HepG2 (cell line): ENCODE results near the gene NFE2L2. TPM values are rescaled to one million over a fixed set of nuclear protein-coding genes. Genes with fewer than 3 reads are reported as not detected.

Experiments
- CCAR2 ChIP-seq: fragments of 200-400 bp; formaldehyde crosslinking; optimal IDR thresholded peaks from 2 replicates; pipeline ENCODE3; 2018; ENCODE audit warnings: low read depth, mild to moderate bottlenecking, low read length, moderate library complexity
- ETV5 ChIP-seq: IDR thresholded peaks from 2 replicates; pipeline ENCODE4 v1.6.1; 2018; ENCODE audit warnings: missing biosample characterization, missing genetic modification reagents, inconsistent platforms, borderline replicate concordance
- FIP1L1 ChIP-seq: fragments of 200-400 bp; formaldehyde crosslinking; IDR thresholded peaks from 2 replicates; pipeline ENCODE4 v1.6.1; 2018; ENCODE audit warnings: low read depth, mild to moderate bottlenecking, low read length, moderate library complexity, borderline replicate concordance; ENCODE audit not compliant: insufficient read depth
- HES4 ChIP-seq: sonication (generic); formaldehyde crosslinking; IDR thresholded peaks from 2 replicates; pipeline ENCODE4 v1.9.0; 2021; ENCODE audit warnings: mild to moderate bottlenecking, missing genetic modification reagents, borderline replicate concordance
- POGZ ChIP-seq: sonication (generic); formaldehyde crosslinking; IDR thresholded peaks from 2 replicates; pipeline ENCODE4 v1.4.0; 2020; ENCODE audit warnings: mild to moderate bottlenecking, missing genetic modification reagents
- PPARG ChIP-seq: conservative IDR thresholded peaks from 2 replicates; pipeline ENCODE4 v1.6.1; 2016; ENCODE audit warnings: missing biosample characterization, missing genetic modification reagents
- SP140L ChIP-seq: sonication (generic); formaldehyde crosslinking; IDR thresholded peaks from 2 replicates; pipeline ENCODE4 v1.4.0; 2020; ENCODE audit warnings: missing genetic modification reagents, borderline replicate concordance
- ZBTB46 ChIP-seq: sonication (generic); formaldehyde crosslinking; IDR thresholded peaks from 2 replicates; pipeline ENCODE4 v1.4.0; 2020; ENCODE audit warnings: mild to moderate bottlenecking, missing genetic modification reagents, borderline replicate concordance
- ZGPAT ChIP-seq: IDR thresholded peaks from 2 replicates; pipeline ENCODE4 v1.6.1; 2016; ENCODE audit warnings: mild to moderate bottlenecking
- ZNF143 ChIP-seq: sonication (generic); formaldehyde crosslinking; IDR thresholded peaks from 2 replicates; pipeline ENCODE4 v1.4.0; 2020; ENCODE audit warnings: missing genetic modification reagents
- ZNF17 ChIP-seq: sonication (generic); formaldehyde crosslinking; IDR thresholded peaks from 2 replicates; pipeline ENCODE4 v1.5.0; 2020; ENCODE audit warnings: mild to moderate bottlenecking, missing genetic modification reagents
- ZNF225 ChIP-seq: sonication (generic); formaldehyde crosslinking; IDR thresholded peaks from 2 replicates; pipeline ENCODE4 v1.4.0; 2020; ENCODE audit warnings: mild to moderate bottlenecking, missing genetic modification reagents
- polyA plus RNA-seq, 8 experiments: library from polyadenylated mRNA; depleted of rRNA in 3 of 8; stranded (reverse) in 7 of 8; unstranded in 1 of 8; fragments of >200 nt; fragmentation: Illumina TruSeq in 4 of 8; extraction: Trizol in 4 of 8; gene quantifications; 2 replicates each; pipeline versions ENCODE4 v1.2.1 to v1.2.3, GENCODE V29; 2011 to 2016; ENCODE audit warnings: low read depth in 4 of 8, missing spikeins in 1 of 8, mixed read lengths in 1 of 8; ENCODE audit not compliant: insufficient read depth in 1 of 8
- total RNA-seq, 5 experiments: library from RNA; depleted of rRNA; stranded (reverse); fragments of >200 nt; fragmentation: Illumina TruSeq; extraction: Trizol; gene quantifications; 2 replicates each; pipeline ENCODE4 v1.2.3, GENCODE V29; 2016; ENCODE audit warnings: low read depth in 1 of 5
- TF ChIP-seq, protein P1 (sequence below): sonication (generic); formaldehyde crosslinking; IDR thresholded peaks from 2 replicates; pipeline ENCODE4; 2020; ENCODE audit warnings: missing genetic modification reagents, mild to moderate bottlenecking, borderline replicate concordance
- TF ChIP-seq, protein P2 (sequence below): sonication (generic); formaldehyde crosslinking; IDR thresholded peaks from 2 replicates; pipeline ENCODE4 v1.8.0; 2022; ENCODE audit warnings: mild to moderate bottlenecking, missing genetic modification reagents, moderate library complexity
- TF ChIP-seq, protein P3 (sequence below): IDR thresholded peaks from 2 replicates; pipeline ENCODE4 v1.6.1; 2012; ENCODE audit warnings: low read length, improper control_type of control experiment
- TF ChIP-seq, protein P4 (sequence below): sonication (generic); formaldehyde crosslinking; IDR thresholded peaks from 2 replicates; pipeline ENCODE4 v1.8.1; 2023; ENCODE audit warnings: missing genetic modification reagents, mild to moderate bottlenecking, borderline replicate concordance

NFE2L2 gene
- total and polyA plus RNA-seq, 2 of the 13 experiments (the other 11 are each of a cell fraction or from before 2014, with no cell fraction given), result 84.6 to 215 TPM

- TF ChIP-seq, protein P1, sequence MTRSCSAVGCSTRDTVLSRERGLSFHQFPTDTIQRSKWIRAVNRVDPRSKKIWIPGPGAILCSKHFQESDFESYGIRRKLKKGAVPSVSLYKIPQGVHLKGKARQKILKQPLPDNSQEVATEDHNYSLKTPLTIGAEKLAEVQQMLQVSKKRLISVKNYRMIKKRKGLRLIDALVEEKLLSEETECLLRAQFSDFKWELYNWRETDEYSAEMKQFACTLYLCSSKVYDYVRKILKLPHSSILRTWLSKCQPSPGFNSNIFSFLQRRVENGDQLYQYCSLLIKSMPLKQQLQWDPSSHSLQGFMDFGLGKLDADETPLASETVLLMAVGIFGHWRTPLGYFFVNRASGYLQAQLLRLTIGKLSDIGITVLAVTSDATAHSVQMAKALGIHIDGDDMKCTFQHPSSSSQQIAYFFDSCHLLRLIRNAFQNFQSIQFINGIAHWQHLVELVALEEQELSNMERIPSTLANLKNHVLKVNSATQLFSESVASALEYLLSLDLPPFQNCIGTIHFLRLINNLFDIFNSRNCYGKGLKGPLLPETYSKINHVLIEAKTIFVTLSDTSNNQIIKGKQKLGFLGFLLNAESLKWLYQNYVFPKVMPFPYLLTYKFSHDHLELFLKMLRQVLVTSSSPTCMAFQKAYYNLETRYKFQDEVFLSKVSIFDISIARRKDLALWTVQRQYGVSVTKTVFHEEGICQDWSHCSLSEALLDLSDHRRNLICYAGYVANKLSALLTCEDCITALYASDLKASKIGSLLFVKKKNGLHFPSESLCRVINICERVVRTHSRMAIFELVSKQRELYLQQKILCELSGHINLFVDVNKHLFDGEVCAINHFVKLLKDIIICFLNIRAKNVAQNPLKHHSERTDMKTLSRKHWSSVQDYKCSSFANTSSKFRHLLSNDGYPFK (CRISPR knock-in tag), result peak; percentile 26; the same call in 1 of the 2 replicates
- TF ChIP-seq ZBTB46 (CRISPR knock-in tag) (no peak), PPARG (CRISPR knock-in tag) (peak; percentile 54; the same call in 1 of the 2 replicates), FIP1L1 (no peak), HES4 (CRISPR knock-in tag) (peak; percentile 85), ETV5 (CRISPR knock-in tag) (peak; percentile 94), ZNF17 (CRISPR knock-in tag) (peak; percentile 73; the same call in 1 of the 2 replicates), ZNF225 (CRISPR knock-in tag) (peak; percentile 70; the same call in 1 of the 2 replicates), SP140L (CRISPR knock-in tag) (peak; percentile 64; the same call in 1 of the 2 replicates), ZGPAT (CRISPR knock-in tag) (peak; percentile 90; the same call in 1 of the 2 replicates), CCAR2 (no peak), ZNF143 (CRISPR knock-in tag) (peak; percentile 59; the same call in 1 of the 2 replicates), POGZ (CRISPR knock-in tag) (peak; percentile 84)
- TF ChIP-seq, protein P2, sequence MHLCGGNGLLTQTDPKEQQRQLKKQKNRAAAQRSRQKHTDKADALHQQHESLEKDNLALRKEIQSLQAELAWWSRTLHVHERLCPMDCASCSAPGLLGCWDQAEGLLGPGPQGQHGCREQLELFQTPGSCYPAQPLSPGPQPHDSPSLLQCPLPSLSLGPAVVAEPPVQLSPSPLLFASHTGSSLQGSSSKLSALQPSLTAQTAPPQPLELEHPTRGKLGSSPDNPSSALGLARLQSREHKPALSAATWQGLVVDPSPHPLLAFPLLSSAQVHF (CRISPR knock-in tag), result peak; percentile 81; the same call in 1 of the 2 replicates
- TF ChIP-seq, protein P3, sequence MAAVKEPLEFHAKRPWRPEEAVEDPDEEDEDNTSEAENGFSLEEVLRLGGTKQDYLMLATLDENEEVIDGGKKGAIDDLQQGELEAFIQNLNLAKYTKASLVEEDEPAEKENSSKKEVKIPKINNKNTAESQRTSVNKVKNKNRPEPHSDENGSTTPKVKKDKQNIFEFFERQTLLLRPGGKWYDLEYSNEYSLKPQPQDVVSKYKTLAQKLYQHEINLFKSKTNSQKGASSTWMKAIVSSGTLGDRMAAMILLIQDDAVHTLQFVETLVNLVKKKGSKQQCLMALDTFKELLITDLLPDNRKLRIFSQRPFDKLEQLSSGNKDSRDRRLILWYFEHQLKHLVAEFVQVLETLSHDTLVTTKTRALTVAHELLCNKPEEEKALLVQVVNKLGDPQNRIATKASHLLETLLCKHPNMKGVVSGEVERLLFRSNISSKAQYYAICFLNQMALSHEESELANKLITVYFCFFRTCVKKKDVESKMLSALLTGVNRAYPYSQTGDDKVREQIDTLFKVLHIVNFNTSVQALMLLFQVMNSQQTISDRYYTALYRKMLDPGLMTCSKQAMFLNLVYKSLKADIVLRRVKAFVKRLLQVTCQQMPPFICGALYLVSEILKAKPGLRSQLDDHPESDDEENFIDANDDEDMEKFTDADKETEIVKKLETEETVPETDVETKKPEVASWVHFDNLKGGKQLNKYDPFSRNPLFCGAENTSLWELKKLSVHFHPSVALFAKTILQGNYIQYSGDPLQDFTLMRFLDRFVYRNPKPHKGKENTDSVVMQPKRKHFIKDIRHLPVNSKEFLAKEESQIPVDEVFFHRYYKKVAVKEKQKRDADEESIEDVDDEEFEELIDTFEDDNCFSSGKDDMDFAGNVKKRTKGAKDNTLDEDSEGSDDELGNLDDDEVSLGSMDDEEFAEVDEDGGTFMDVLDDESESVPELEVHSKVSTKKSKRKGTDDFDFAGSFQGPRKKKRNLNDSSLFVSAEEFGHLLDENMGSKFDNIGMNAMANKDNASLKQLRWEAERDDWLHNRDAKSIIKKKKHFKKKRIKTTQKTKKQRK, result no peak
- TF ChIP-seq, protein P4, sequence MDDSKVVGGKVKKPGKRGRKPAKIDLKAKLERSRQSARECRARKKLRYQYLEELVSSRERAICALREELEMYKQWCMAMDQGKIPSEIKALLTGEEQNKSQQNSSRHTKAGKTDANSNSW (CRISPR knock-in tag), result no peak
These were observed 51.4 kb downstream of the NFE2L2 start (continued) for GRCh38 chr2:177212891-177213856.
